B cell (primary cell): ENCODE results near the gene DGCR6L.

ENCODE experiments used
- EZH2 ChIP-seq: IDR thresholded peaks from 2 replicates; pipeline ENCODE4 v1.6.1; 2012; ENCODE audit warnings: borderline replicate concordance, low read depth, mild to moderate bottlenecking, moderate library complexity, low read length; ENCODE audit not compliant: insufficient read depth, poor library complexity, severe bottlenecking
- TF ChIP-seq, protein P1 (sequence below): fragments of 200-600 bp; IDR thresholded peaks from one replicate; pipeline ENCODE4 v1.8.0; 2022; ENCODE audit warnings: antibody characterized with exemption, mild to moderate bottlenecking

DNA sequence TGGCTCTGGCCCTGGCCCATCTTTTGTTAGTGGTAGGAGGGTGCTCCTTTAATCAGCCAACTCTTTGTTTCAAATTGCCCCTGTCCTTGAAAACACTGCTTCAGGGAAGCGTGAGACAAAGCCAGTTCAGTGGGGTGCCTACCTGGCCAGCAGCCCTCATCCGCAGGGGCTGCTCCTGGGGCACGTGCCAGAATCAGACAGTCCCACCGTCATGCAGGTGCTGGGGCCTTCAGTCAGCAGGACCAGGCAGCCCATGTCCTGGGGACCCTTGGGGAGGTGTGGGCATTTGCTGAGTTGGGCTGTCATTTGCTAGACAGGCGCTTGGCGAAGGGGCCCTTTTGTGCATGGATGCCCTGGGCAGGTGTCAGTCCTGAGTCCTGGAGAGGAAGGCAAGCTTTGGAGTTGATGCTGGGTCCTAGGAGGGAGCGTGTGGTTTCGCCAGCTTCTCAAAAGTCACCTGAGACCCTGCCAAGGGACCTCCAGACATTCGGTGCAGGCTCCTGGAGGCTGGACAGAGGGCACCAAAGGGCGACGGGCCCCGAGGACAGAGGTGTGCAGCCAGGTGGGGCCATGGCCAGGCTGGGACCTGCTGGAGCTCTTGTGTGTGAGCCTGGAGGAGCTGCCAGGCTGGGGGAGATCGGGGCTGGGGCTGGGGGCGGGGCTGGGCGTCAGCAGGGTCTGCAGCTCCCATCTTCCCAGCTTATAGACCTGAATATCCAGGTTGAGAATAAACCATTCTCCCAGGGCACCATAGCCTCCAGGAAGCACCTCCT is 36.8 kb downstream of the DGCR6L start:
- TF ChIP-seq, protein P1, sequence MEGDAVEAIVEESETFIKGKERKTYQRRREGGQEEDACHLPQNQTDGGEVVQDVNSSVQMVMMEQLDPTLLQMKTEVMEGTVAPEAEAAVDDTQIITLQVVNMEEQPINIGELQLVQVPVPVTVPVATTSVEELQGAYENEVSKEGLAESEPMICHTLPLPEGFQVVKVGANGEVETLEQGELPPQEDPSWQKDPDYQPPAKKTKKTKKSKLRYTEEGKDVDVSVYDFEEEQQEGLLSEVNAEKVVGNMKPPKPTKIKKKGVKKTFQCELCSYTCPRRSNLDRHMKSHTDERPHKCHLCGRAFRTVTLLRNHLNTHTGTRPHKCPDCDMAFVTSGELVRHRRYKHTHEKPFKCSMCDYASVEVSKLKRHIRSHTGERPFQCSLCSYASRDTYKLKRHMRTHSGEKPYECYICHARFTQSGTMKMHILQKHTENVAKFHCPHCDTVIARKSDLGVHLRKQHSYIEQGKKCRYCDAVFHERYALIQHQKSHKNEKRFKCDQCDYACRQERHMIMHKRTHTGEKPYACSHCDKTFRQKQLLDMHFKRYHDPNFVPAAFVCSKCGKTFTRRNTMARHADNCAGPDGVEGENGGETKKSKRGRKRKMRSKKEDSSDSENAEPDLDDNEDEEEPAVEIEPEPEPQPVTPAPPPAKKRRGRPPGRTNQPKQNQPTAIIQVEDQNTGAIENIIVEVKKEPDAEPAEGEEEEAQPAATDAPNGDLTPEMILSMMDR: no peak
- TF ChIP-seq EZH2: no peak
